DND-41 (cell line): ENCODE data around the gene GPR6.

Experiments
- ATAC-seq: fragments of 200-7000 bp; cut with Tn5 transposase; 3 replicates; pipeline ENCODE4 v1.9.1; 2021; ENCODE audit warnings: low read depth; ENCODE audit not compliant: insufficient read depth
- DNase-seq: peaks from one replicate; pipeline ENCODE4 v3.0.0-alpha.2; 2020
- H2AFZ ChIP-seq: 2 replicates; pipeline ENCODE4 v1.6.0; 2012; ENCODE audit warnings: low read depth, low read length
- H3K27ac ChIP-seq: 2 replicates; pipeline ENCODE4 v1.5.1; 2012; ENCODE audit warnings: low read length, inconsistent platforms
- H3K27me3 ChIP-seq: fragments of 200-600 bp; sonication (generic); 2 replicates; pipeline ENCODE4 v1.6.0; 2012; ENCODE audit warnings: low read length, mild to moderate bottlenecking, inconsistent platforms; ENCODE audit not compliant: insufficient read depth, poor library complexity
- H3K36me3 ChIP-seq: 2 replicates; pipeline ENCODE4 v1.5.1; 2012; ENCODE audit warnings: low read length, inconsistent platforms; ENCODE audit not compliant: insufficient read depth
- H3K4me1 ChIP-seq: 2 replicates; pipeline ENCODE4 v1.5.1; 2012; ENCODE audit warnings: mild to moderate bottlenecking, low read length; ENCODE audit not compliant: insufficient read depth
- H3K4me2 ChIP-seq: 2 replicates; pipeline ENCODE4 v1.6.0; 2012; ENCODE audit warnings: mild to moderate bottlenecking, moderate library complexity, low read length, inconsistent platforms; ENCODE audit not compliant: insufficient read depth
- H3K4me3 ChIP-seq, 2 experiments: fragments of 200-600 bp in 1 of 2; shearing (Covaris generic) in 1 of 2; 2 replicates each; pipeline ENCODE4 v1.5.1; 2012 to 2016; ENCODE audit warnings: inconsistent platforms in 2 of 2, low read length in 2 of 2, mild to moderate bottlenecking in 2 of 2, low read depth in 1 of 2, moderate library complexity in 1 of 2
- H3K79me2 ChIP-seq: 2 replicates; pipeline ENCODE4 v1.6.0; 2012; ENCODE audit warnings: low read length, inconsistent platforms; ENCODE audit not compliant: insufficient read depth
- H3K9ac ChIP-seq: 2 replicates; pipeline ENCODE4 v1.6.0; 2012; ENCODE audit warnings: low read depth, mild to moderate bottlenecking, inconsistent platforms, low read length, moderate library complexity
- H3K9me3 ChIP-seq: 2 replicates; pipeline ENCODE4 v1.5.1; 2012; ENCODE audit warnings: low read length, moderate library complexity, mild to moderate bottlenecking, inconsistent platforms; ENCODE audit not compliant: insufficient read depth, severe bottlenecking
- H4K20me1 ChIP-seq: 2 replicates; pipeline ENCODE4 v1.6.0; 2012; ENCODE audit warnings: low read length; ENCODE audit not compliant: insufficient read depth
- CTCF ChIP-seq: IDR thresholded peaks from 2 replicates; pipeline ENCODE4 v1.5.1; 2012; ENCODE audit warnings: borderline replicate concordance, low read length, moderate library complexity, mild to moderate bottlenecking; ENCODE audit not compliant: poor library complexity, severe bottlenecking; ENCODE audit errors: extremely low read depth
- EZH2 ChIP-seq: IDR thresholded peaks from 3 replicates; pipeline ENCODE4 v1.6.1; 2012; ENCODE audit warnings: borderline replicate concordance, low read depth, mild to moderate bottlenecking, moderate library complexity, low read length, inconsistent platforms; ENCODE audit not compliant: severe bottlenecking

The GPR6 gene

DNA sequence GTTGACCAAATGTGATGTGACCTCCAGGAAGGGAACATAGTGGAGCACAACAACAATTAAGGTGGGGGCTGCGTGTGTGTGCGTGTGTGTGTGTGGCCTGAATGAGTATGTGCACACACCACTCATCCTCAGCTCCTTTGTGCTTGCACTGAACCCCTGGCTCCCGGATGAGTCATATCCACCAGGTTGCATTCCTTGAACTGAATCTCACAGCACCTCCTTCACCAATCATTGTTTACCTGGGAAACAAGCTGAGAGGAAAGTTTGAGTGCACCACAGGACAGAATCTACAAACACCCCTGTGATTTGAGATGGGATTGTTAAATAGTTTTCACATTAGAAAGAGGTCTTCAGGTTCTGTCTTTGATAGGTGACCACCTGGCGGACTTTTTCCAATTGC, 33.7 kb upstream of the GPR6 start:
- Histone ChIP-seq H3K4me2 (no peak overlapping the region), H3K36me3 (no peaks in the 10 kb centered on the region), H3K9me3 (no peaks in the 10 kb centered on the region), H3K4me1 (no peaks in the 10 kb centered on the region), H3K9ac (no peak overlapping the region), H3K4me3 (no peak overlapping the region), H3K79me2 (no peaks in the 10 kb centered on the region), H3K27me3 (peaks cover 5% of the 10 kb centered on the region), H3K27ac (no peak overlapping the region), H2AFZ (no peak overlapping the region), H4K20me1 (no peaks in the 10 kb centered on the region)
- TF ChIP-seq EZH2 (no peak), CTCF (no peak)
- no peak for DNase-seq
- no peak for ATAC-seq

GRCh38 chr6:109945091-109945490, 33.0 kb upstream of the GPR6 start:
- no peak overlapping the region for H2AFZ ChIP-seq
- H3K79me2 ChIP-seq, result no peaks in the 10 kb centered on the region
- no peak overlapping the region for H3K9ac ChIP-seq
- no peak overlapping the region for H3K4me2 ChIP-seq
- TF ChIP-seq EZH2, result no peak
- H3K27me3 ChIP-seq, result peaks cover 5% of the 10 kb centered on the region
- no peaks in the 10 kb centered on the region for H3K4me1 ChIP-seq
- no peak overlapping the region for H3K4me3 ChIP-seq
- H3K9me3 ChIP-seq, result no peaks in the 10 kb centered on the region
- no peaks in the 10 kb centered on the region for H3K36me3 ChIP-seq
- no peak overlapping the region for H3K27ac ChIP-seq
- ATAC-seq (no peak), DNase-seq (no peak)
- no peaks in the 10 kb centered on the region for H4K20me1 ChIP-seq

- no peak overlapping the region for H3K4me2 ChIP-seq
- H3K27me3 ChIP-seq, result peaks cover 5% of the 10 kb centered on the region
- H3K9ac ChIP-seq, result no peak overlapping the region
- H3K36me3 ChIP-seq, result no peaks in the 10 kb centered on the region
- no peaks in the 10 kb centered on the region for H3K4me1 ChIP-seq
- TF ChIP-seq CTCF, result no peak
- TF ChIP-seq EZH2, result no peak
- no peak overlapping the region for H3K27ac ChIP-seq
- no peaks in the 10 kb centered on the region for H3K79me2 ChIP-seq
- no peaks in the 10 kb centered on the region for H3K9me3 ChIP-seq
- DNase-seq (no peak), ATAC-seq (no peak)
- H4K20me1 ChIP-seq, result no peaks in the 10 kb centered on the region
- no peak overlapping the region for H2AFZ ChIP-seq
- H3K4me3 ChIP-seq, result no peak overlapping the region
These were observed 31.1 kb upstream of the GPR6 start for GRCh38 chr6:109946979-109947378.

DNA sequence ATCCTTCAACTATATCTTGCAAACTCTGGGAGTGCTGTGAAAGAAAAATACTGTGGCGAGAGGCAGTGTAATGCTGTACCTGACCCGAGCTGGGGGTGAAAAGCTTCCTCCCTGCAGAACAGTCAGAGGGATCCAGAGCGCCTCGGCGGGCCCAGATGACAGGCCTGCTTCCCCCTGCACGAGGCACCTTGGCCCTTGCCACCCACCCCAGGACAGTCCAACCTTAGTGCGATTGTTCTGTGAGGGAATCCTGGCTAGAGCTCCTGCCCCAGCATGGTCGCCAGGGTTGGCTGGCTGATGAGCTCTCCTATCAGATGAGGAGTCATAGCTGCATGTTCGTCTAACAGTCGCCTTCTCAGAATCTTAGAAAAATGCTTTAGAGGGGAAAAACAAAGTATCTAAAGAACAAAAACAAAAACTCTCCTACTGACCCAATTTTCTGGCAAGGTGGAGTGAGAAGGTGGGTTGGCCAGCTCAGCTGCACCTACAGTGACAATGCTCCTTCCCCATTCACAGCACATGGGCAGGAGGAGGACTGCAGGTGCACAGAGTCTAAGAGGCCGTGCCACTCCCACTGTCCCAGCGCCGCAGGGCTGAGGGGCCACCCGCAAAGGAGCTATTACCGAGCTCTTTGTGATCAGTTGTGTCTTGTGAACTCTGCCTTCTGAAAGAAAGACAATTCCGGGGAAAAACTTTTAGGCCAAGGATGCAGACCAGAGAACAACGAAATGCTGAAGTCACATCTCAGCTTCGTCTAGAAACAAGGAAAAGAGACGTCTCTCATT, 28.6 kb upstream of the GPR6 start:
- no peaks in the 10 kb centered on the region for H3K36me3 ChIP-seq
- ATAC-seq (no peak), DNase-seq (no peak)
- TF ChIP-seq EZH2, result no peak
- no peak for TF ChIP-seq CTCF
- no peaks in the 10 kb centered on the region for H3K9me3 ChIP-seq
- no peak overlapping the region for H3K27ac ChIP-seq
- H3K4me2 ChIP-seq, result no peak overlapping the region
- H2AFZ ChIP-seq, result no peak overlapping the region
- no peak overlapping the region for H3K4me3 ChIP-seq
- H3K4me1 ChIP-seq, result no peaks in the 10 kb centered on the region
- H3K9ac ChIP-seq, result no peak overlapping the region
- no peaks in the 10 kb centered on the region for H4K20me1 ChIP-seq
- H3K27me3 ChIP-seq, result no peaks in the 10 kb centered on the region
- no peaks in the 10 kb centered on the region for H3K79me2 ChIP-seq
